Mesodermal cell (in vitro differentiated cells): Measurements from ENCODE around the gene PDLIM5.

Experiments used
- H3K27ac ChIP-seq: 2 replicates; pipeline ENCODE4 v1.7.0; 2013; ENCODE audit warnings: mild to moderate bottlenecking, low read depth, low read length, moderate library complexity; ENCODE audit not compliant: severe bottlenecking
- H3K36me3 ChIP-seq: 2 replicates; pipeline ENCODE4 v1.7.1; 2013; ENCODE audit warnings: mild to moderate bottlenecking, low read length, moderate library complexity; ENCODE audit not compliant: control insufficient read depth, insufficient read depth
- H3K4me1 ChIP-seq: one replicate; pipeline ENCODE4 v1.7.1; 2013; ENCODE audit warnings: mild to moderate bottlenecking, low read length; ENCODE audit not compliant: insufficient read depth, control insufficient read depth, poor library complexity, severe bottlenecking
- H3K4me3 ChIP-seq: 2 replicates; pipeline ENCODE4 v1.7.0; 2013; ENCODE audit warnings: low read length, control low read depth, mild to moderate bottlenecking; ENCODE audit not compliant: insufficient read depth, poor library complexity, severe bottlenecking; ENCODE audit errors: extremely low read depth
- H3K9me3 ChIP-seq: 2 replicates; pipeline ENCODE4 v1.7.1; 2013; ENCODE audit warnings: mild to moderate bottlenecking, low read length, moderate library complexity; ENCODE audit not compliant: control insufficient read depth
- WGBS, 2 experiments: methylation state at CpG; one replicate each; pipeline ENCODE4 v1.1.5; 2013; ENCODE audit warnings: missing lambda C conversion rate in 2 of 2; ENCODE audit not compliant: insufficient coverage in 2 of 2; 5-methylcytosine and 5-hydroxymethylcytosine counted together

Gene PDLIM5

DNA sequence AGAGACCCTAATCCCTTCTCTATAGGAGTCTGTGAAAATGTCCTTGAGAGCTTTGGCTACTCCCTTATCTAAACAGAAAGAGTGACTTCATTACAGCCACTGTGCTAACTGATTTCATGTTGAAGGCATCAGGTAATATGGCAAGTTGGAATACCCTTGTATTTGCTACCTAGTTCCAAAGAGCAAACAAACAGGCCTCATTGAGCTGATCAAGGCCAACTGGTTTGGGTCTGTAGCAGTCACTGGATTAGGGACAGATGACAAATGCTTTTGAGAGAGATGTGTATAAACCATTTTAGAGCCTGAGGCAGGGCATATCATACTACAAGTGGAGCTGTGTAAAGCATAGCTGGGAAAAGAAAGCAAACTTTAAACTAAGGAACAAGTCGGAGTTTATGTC lies 22.9 kb upstream of the PDLIM5 start:
- H3K27ac ChIP-seq, result no peak overlapping the region
- H3K36me3 ChIP-seq, result no peaks in the 10 kb centered on the region
- 100% methylated on average over 1 of the region's 1 CpG; no CpG with 5 or more reads in 1 of the 2 experiments for WGBS, 2 experiments
- H3K4me1 ChIP-seq, result no peaks in the 10 kb centered on the region
- H3K4me3 ChIP-seq, result no peak overlapping the region
- peaks cover 7% of the 10 kb centered on the region for H3K9me3 ChIP-seq

DNA sequence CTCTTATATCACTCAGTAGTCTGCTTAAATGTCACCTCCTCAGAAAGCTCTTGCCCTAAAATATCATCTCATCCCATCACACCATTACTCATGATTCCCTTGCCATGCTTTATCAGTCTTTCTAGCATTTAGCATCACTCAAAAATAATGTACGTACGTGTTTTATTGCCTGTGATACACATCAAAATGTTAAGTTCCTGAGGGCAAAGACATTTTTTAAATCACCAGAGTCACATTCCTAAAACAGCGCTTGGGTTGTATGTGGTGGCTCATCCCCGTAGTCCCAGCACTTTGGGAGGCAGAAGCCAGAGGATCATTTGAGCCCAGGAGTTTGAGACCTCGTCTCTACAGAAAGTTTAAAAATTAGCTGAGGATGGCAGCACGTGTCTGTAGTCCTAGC lies 21.3 kb upstream of the PDLIM5 start:
- 84 to 88% methylated on average over 6 of the region's 6 CpGs for WGBS, 2 experiments
- H3K27ac ChIP-seq, result no peak overlapping the region
- H3K9me3 ChIP-seq, result peaks cover 7% of the 10 kb centered on the region

DNA sequence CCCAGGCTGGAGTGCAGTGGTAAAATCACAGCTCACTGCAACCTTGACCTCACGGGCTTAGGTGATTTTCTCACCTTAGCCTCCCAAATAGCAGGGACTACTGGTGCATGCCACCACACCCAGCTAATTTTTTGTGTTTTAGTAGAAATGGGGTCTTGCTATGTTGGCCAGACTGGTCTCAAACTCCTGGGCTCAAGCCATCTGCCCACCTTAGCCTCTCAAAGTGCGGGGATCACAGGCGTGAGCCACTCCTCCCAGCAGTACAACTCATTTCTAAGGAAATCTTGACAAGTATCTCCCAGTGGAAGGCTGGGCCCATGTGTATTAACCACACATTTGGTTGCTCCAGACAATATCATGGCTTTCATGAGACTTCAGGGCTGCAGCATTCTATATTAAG lies 20.4 kb upstream of the PDLIM5 start:
- peaks cover 7% of the 10 kb centered on the region for H3K9me3 ChIP-seq
- H3K4me1 ChIP-seq, result no peaks in the 10 kb centered on the region
- no peaks in the 10 kb centered on the region for H3K36me3 ChIP-seq
- H3K27ac ChIP-seq, result no peak overlapping the region
- H3K4me3 ChIP-seq, result no peak overlapping the region
- 94 to 97% methylated on average over 2 to 3 of the region's 3 CpGs for WGBS, 2 experiments

More for the DNA sequence above, 21.3 kb upstream of the PDLIM5 start:
- Histone ChIP-seq H3K4me3 (no peak overlapping the region), H3K36me3 (no peaks in the 10 kb centered on the region), H3K4me1 (no peaks in the 10 kb centered on the region)

DNA sequence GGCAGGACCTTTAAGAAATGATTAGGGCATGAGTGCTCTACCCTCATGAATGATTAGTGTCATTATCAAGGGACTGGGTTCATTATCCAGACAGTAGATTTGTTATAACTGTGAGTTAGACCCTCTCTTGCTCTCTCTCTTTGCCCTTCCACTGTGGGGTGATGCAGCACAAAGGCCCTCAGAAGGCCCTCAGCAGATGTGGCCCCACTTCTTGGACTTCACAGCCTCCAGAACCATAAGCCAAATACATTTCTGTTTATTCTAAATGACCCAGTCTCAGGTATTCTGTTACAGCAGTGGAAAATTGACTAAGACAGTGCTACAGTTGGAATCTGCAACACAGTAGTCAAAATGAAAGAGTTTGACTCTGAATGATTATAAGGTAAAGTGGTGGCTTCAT lies 17.2 kb upstream of the PDLIM5 start:
- no peaks in the 10 kb centered on the region for H3K4me1 ChIP-seq
- no peak overlapping the region for H3K4me3 ChIP-seq
- H3K27ac ChIP-seq, result no peak overlapping the region

DNA sequence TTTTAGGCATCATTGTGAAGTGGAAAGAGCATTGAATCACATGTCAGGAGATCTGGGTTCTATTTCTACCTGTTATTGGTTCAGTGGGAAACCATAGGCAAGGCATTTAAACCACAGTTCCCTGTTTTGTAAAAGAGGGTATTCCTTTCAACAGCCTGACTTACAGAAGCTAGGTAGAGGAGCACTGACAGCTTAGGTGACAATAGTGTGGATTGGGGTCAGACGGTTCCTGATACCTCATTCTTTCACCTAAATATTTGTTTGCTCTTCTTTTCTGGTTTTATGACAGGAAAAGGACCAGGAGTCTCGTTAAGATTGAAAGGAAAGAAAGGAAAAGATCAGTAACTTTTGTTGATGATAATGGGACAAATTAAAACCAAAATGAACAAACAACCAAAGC lies 15.9 kb upstream of the PDLIM5 start:
- Histone ChIP-seq H3K36me3 (no peaks in the 10 kb centered on the region), H3K4me1 (no peaks in the 10 kb centered on the region), H3K9me3 (no peaks in the 10 kb centered on the region), H3K4me3 (no peak overlapping the region), H3K27ac (no peak overlapping the region)
- WGBS, 2 experiments, result no CpG with 5 or more reads among the region's 2 CpGs

More for the DNA sequence above, 17.2 kb upstream of the PDLIM5 start:
- Histone ChIP-seq H3K9me3 (no peaks in the 10 kb centered on the region), H3K36me3 (no peaks in the 10 kb centered on the region)

DNA sequence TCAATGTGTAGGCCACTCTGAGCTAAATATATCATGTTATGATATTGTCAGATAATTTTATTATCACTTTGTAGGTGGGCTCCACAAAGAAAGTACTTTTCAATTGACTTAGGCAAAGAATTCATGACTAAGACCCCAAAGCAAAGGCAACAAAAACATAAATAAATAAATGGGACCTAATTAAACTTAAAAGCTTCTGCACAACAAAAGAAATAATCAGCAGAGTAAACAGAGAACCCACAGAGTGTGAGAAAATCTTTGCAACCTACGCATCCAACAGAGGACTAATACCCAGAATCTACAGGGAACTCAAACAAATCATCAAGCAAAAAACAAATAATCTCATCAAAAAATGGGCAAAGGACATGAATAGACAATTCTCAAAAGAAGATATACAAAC lies 15.2 kb upstream of the PDLIM5 start:
- Histone ChIP-seq H3K27ac (no peak overlapping the region), H3K36me3 (no peaks in the 10 kb centered on the region), H3K4me1 (no peaks in the 10 kb centered on the region), H3K9me3 (no peaks in the 10 kb centered on the region), H3K4me3 (no peak overlapping the region)
- 73% methylated on average over 1 of the region's 1 CpG; no CpG with 5 or more reads in 1 of the 2 experiments for WGBS, 2 experiments

DNA sequence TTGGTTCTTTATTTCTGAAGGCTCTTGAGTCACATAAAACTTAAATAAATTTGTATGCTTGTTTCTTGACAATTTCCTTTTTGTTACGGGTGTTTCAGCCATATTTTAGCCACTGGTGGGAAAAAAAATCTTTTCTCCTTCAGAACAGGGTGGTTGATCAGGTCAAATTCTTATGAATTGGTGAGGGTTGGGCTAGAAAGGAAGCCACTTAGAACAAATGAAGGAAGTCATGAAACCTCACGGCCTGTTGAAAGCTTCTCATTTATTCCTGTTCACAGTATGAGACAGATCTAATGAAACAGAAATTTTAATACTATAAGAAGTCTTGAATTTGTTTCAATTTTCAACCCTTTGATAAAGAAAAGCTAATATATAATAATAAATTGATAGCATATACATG lies 12.1 kb upstream of the PDLIM5 start:
- Histone ChIP-seq H3K9me3 (no peaks in the 10 kb centered on the region), H3K4me3 (no peak overlapping the region), H3K36me3 (no peaks in the 10 kb centered on the region), H3K27ac (no peak overlapping the region), H3K4me1 (no peaks in the 10 kb centered on the region)
- WGBS, 2 experiments, result no CpG with 5 or more reads among the region's 2 CpGs

DNA sequence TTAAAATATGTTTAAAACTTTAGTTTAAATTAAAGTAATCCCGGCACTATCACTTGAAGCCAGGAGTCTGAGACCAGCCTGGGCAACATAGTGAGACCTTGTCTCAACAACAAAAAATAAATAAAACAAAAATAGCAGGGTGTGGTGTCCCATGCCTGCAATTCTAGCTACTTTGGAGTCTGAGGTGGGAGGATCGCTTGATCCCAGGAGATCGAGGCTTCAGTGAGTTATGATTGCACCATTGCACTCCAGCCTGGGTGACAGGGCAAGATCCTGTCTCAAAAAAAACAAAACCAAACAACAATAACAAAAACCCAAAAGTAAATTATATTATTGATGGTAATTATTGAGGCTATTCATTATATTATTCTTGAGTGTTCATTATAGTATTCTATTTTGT lies 9.9 kb upstream of the PDLIM5 start:
- no peaks in the 10 kb centered on the region for H3K36me3 ChIP-seq
- H3K9me3 ChIP-seq, result no peaks in the 10 kb centered on the region
- no CpG with 5 or more reads among the region's 3 CpGs for WGBS, 2 experiments
- no peak overlapping the region for H3K4me3 ChIP-seq
- no peak overlapping the region for H3K27ac ChIP-seq
- H3K4me1 ChIP-seq, result no peaks in the 10 kb centered on the region

DNA sequence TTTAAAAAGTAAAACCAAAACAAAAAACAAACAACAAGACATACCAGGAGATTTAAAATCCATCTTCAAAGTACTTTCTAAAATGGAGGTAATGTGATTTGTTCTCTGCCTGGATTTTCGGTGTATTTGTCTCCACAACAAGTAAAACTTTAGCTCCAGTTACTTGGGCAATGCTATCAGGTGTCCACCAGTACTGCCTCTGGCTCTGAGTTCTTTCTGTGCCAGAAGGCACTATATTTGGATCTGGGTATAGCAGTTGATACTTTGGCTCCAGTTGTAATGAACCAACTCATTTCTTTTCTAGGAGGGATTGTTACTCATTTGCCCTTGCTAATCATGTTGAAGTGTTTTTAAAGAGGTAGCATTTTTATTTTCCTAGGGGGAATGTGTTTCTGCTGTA lies 9.5 kb upstream of the PDLIM5 start:
- Histone ChIP-seq H3K36me3 (no peaks in the 10 kb centered on the region), H3K27ac (no peak overlapping the region), H3K4me3 (no peak overlapping the region), H3K9me3 (no peaks in the 10 kb centered on the region), H3K4me1 (no peaks in the 10 kb centered on the region)
- no CpG with 5 or more reads among the region's 1 CpG for WGBS, 2 experiments

DNA sequence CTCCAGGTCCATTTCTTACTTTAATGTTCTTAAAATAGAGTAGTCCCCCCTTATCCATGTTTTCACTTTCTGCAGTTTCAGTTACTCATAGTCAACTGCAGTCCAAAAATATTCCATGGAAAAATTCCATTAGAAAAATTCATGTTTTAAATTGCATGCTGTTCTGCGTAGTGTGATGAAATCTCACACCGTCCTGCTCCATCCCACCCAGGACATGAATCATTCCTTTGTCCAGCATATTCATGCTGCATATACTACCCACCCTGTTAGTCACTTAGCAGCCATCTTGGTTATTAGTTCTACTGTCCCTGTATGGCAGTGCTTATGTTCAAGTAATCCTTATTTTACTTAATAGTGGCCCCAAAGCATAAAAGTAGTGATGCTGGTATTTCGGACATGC lies 5.4 kb upstream of the PDLIM5 start:
- Histone ChIP-seq H3K36me3 (no peaks in the 10 kb centered on the region), H3K27ac (no peak overlapping the region), H3K4me3 (no peak overlapping the region), H3K9me3 (no peaks in the 10 kb centered on the region), H3K4me1 (peaks cover 11% of the 10 kb centered on the region)
- 90% methylated on average over 2 of the region's 3 CpGs; no CpG with 5 or more reads in 1 of the 2 experiments for WGBS, 2 experiments

DNA sequence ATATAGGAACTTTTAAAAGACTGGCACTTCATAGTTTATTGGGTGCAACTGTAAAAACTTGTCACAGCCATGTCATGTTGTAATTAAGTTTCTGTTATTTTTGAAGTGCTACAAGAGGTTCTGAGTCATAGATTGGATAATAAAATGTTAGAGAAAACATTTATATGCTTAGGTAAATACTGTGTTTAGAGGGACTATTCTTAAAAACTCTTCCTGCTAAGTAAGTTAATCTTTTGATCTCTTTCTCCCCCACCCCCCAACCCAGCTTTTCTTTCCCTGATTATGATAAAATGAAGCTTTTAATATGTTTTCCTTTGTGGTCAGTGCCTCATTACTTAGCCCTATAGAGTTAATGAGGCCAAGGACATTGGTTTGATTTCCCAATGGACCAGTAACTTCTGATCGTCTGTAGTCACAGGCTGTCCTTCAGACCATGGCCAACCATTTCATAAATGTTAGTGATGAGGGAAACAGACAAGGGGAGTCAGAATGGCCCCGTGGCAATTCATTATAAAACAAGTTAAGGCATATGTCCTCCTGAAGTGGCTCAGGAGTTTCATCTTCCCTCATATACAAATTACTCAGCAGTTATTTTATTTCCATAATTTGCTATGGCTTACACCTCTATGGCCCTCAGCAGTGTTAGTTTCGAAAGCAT lies 3.9 kb upstream of the PDLIM5 start:
- no peak overlapping the region for H3K27ac ChIP-seq
- WGBS, 2 experiments, result 83 to 100% methylated on average over 2 to 3 of the region's 3 CpGs
- no peaks in the 10 kb centered on the region for H3K36me3 ChIP-seq
- no peaks in the 10 kb centered on the region for H3K9me3 ChIP-seq
- H3K4me1 ChIP-seq, result peaks cover 11% of the 10 kb centered on the region
- H3K4me3 ChIP-seq, result no peak overlapping the region
